Epithelial cell of esophagus (primary cell): ENCODE results near the gene BDKRB2.
A peak's percentile ranks its signal among the peaks of the same experiment; 100 is the strongest.

Experiments used
- DNase-seq: peaks from one replicate; pipeline ENCODE4 v3.0.0; 2010; ENCODE audit warnings: low read depth
- H3K4me3 ChIP-seq: 2 replicates; pipeline ENCODE4 v1.5.1; 2011; ENCODE audit warnings: mild to moderate bottlenecking, low read length, control low read depth
- TF ChIP-seq, protein P1 (sequence below): IDR thresholded peaks from 2 replicates; pipeline ENCODE4 v1.5.1; 2011; ENCODE audit warnings: low read depth, mild to moderate bottlenecking, low read length, control low read depth, inconsistent platforms; ENCODE audit not compliant: insufficient read depth; ENCODE audit errors: missing control alignments

BDKRB2 gene

GRCh38 chr14:96177766-96178375 lies 26.8 kb upstream of the BDKRB2 start:
- no peak for DNase-seq
- H3K4me3 ChIP-seq, result no peak overlapping the region
- TF ChIP-seq, protein P1, sequence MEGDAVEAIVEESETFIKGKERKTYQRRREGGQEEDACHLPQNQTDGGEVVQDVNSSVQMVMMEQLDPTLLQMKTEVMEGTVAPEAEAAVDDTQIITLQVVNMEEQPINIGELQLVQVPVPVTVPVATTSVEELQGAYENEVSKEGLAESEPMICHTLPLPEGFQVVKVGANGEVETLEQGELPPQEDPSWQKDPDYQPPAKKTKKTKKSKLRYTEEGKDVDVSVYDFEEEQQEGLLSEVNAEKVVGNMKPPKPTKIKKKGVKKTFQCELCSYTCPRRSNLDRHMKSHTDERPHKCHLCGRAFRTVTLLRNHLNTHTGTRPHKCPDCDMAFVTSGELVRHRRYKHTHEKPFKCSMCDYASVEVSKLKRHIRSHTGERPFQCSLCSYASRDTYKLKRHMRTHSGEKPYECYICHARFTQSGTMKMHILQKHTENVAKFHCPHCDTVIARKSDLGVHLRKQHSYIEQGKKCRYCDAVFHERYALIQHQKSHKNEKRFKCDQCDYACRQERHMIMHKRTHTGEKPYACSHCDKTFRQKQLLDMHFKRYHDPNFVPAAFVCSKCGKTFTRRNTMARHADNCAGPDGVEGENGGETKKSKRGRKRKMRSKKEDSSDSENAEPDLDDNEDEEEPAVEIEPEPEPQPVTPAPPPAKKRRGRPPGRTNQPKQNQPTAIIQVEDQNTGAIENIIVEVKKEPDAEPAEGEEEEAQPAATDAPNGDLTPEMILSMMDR, result no peak

- peak; percentile 19 for DNase-seq
- TF ChIP-seq, protein P1, result no peak
- no peak overlapping the region for H3K4me3 ChIP-seq
Measured at GRCh38 chr14:96178461-96179321, 25.9 kb upstream of the BDKRB2 start.

GRCh38 chr14:96180043-96180874 lies 24.4 kb upstream of the BDKRB2 start:
- H3K4me3 ChIP-seq, result no peak overlapping the region
- DNase-seq, result no peak
- TF ChIP-seq, protein P1, result no peak

DNA sequence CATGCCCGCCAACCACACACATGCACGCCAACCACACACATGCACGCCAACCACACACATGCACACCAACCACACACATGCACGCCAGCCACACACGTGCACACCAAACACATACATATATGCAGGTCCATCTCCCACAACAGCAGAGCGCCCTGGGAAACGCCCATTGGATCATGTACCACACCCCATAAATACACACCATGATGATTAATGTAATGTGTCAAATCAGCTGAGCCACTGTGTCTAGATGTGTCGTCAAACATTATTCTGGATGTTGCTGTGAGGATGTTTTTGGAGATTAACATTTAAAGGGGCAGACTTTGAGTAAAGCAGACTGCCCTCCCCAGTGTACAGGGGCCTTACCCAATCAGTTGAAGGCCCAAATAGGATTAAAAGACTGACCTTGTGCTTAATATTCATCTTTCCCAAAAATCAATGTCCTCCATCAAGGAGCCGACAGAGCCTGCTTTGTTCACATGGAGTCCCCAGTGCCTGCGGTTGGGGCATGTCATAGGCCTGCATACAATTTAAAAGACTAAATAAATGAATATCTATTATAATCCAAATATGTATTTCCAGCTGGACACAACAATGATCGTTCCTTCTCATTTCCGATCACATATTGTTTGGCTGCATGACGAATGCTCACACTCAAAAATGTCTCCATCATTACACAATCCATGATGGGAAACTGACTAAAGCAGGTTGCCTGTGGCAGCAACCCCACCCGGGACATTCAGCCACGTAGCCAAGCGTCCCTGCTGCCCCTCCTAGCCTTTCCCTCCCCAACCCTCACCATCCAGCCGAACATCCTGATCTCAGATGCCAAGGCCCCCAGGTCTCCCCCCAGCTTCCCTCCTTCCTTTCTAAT lies 23.2 kb upstream of the BDKRB2 start:
- no peak overlapping the region for H3K4me3 ChIP-seq
- TF ChIP-seq, protein P1, result no peak
- DNase-seq, result peak; percentile 47

DNA sequence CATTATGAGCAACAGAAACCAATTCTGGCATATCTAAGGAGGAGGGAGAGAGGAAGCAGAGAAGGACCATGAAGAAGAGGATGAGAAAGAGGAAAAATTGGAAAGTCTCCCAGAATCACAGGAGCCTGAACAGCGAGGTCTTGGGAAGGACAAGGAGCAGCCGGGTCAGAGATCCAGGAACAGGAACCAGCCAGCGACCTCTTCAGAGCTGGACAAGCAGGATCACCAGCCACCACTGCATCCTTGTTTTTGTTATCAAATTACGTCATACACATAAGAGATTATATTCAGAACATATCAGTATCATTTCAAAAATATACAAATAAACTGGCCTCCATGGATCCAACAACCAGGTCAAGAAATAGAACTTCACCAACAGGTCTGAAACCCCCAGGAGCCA lies 22.1 kb upstream of the BDKRB2 start:
- H3K4me3 ChIP-seq, result no peak overlapping the region
- TF ChIP-seq, protein P1, result no peak
- no peak for DNase-seq

DNA sequence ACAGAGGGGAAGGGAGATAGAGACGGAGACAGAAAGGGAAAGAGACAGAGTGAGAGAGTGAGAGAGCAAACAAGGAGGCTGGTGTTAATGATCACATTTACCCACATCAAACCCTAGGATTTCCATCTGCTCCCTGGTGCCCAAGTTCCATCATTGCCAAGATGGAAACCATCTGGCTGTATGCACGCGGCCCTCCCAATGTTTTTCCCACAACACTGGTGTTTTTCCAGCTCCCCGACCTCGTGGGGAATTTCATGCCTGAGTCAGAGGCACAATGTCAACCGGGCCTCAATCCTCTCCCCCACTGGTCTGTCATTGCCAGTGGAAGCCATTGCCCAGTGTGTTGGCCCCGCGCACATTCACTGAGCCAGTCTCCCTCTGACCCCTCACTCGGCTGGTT lies 19.9 kb upstream of the BDKRB2 start:
- TF ChIP-seq, protein P1, result no peak
- DNase-seq, result no peak

More for the DNA sequence above, 19.9 kb upstream of the BDKRB2 start:
- no peak overlapping the region for H3K4me3 ChIP-seq
